ENCODE results near the gene HMSD. TPM values are rescaled to one million over a fixed set of nuclear protein-coding genes. Genes with fewer than 3 reads are reported as not detected.
"Not testable (repeated sequence)": the region's sequence is repeated elsewhere in the genome, so short reads cannot be mapped to it uniquely, and the experiment has no call there.

HMSD gene, protein sequence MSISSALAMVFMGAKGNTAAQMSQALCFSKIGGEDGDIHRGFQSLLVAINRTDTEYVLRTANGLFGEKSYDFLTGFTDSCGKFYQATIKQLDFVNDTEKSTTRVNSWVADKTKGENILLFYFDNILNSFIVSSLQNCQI
- total RNA-seq: 10 to 100 TPM in 1 of 2 donors, under 1 TPM in 1; 0.61 to 38.0 TPM

DNA sequence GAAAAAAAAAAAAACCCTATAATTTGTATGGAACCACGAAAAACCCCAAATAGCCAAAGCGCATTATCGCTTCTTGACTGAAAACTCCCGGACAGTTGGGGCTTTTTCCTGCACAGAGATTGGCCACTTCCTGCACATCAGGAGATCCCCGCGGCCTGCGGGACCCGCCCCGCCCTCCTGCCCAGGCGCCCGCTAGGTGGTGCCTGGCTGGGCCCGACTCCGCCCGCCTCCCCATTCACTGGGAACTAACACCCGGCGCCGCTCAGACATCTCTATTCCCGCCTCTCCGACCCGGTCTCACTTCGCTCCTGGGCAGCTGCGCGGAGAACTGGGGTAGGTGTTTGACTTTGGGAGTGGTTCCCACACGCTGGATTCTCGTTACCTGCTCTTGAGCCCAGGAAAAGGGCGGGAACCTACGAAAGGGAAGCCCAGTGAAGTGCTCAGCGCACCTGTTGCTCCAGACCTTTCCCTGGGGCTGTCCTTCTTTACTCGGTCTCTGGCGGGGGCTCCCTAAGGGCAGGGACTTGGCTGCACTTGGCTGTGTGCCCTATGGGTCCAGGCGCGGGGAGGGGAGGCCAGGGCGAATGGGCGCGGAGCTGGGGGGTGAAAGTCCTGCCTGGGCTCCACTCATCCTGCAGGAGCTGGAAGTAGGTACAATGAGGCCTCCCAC, at the start of gene HMSD:
HMSD (plus strand) TSS at position 234 of the 670 bp plus-strand sequence. CDS start 4,155 bp downstream, outside the sequence.
- Mint-ChIP-seq H3K36me3 (peaks cover 0 to 17% of the 10 kb centered on the region in 2 donors), H3K9me3 (peaks cover 5 to 6% of the 10 kb centered on the region in 2 donors), H3K27ac (peak within 1 kb of the TSS; percentile 77 to 88)
- ATAC-seq: peak; percentile 70 to 92
- DNase-seq (ENCODE audit: low spot score in 2 of 2): peak; percentile 64 to 69

DNA sequence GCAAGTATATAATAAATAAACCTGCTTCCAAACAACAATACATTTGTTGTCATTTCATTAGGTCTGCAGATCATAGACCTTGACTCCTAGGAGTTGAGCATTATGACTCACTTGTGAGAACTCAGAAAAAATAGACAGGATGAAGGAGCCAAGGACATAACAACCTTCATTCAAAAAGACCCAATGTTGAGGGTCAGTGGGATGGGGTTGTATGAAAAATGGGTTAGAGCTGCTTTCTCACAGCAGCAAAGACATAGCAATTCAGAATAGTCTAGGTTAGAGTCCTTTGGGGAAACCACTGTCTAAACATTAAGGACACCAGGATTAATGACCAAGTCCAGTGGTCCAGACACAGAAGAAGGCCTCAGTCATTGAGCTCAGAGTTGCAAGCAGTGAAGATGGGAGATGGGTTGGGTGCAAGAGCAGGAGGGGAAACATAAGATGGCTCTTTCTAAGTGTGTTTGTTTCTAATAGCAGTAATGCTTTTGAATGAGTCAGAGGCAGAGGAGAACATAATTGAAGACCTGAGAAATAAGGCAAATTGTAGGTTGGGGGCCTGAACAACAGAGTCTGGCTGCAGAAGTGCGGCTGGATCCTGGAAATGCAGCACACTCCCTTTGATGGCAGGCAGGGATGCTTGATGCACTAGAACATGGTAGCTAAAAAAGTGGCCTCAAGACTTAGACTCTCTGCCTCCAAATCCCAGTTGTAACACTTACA, 45.1 kb upstream of the HMSD start:
- H3K27ac Mint-ChIP-seq: no peak overlapping the region
- DNase-seq (ENCODE audit: low spot score in 2 of 2): no peak
- no peaks in the 10 kb centered on the region for H3K9me3 Mint-ChIP-seq
- ATAC-seq: no peak
- no peaks in the 10 kb centered on the region for H3K36me3 Mint-ChIP-seq

DNA sequence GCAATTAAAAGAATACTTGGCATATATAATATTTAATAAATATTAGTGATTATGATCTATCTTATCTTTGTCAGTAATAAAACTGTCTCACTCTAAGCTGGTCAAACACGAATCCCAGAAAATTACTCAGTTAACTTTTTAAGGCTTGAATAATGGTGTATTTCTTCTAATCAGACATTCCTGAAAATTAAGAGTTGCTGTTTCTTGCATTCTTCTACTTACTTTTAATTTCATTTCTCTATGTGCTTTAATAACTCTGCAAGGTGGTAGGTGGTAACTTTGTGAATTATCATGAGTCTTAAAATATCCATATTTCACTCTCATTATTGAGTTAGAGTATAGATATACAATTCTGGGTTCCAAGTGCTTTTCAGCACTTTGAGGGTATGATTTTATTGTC, 44.4 kb upstream of the HMSD start:
- H3K9me3 Mint-ChIP-seq: no peaks in the 10 kb centered on the region
- no peak overlapping the region for H3K27ac Mint-ChIP-seq
- H3K36me3 Mint-ChIP-seq: no peaks in the 10 kb centered on the region
- DNase-seq (ENCODE audit: low spot score in 2 of 2): no peak
- no peak for ATAC-seq

DNA sequence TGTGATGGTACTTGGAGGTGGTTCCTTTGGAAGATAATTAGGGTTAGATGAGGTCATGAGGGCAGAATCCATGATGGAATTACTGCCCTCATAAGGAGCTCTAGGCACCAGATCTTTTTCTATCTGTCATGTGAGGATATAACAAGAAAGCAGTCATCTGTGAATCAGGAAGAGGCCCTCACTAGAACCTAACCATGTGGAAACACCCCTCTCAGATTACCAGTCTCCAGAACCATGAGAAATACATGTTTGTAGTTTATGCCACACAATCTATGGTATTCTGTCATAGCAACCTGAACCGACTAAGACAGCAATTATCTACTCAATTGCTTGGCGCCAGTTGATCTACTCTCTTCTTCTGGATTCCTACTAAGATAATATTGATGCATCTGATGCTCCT, 43.7 kb upstream of the HMSD start:
- H3K9me3 Mint-ChIP-seq: no peaks in the 10 kb centered on the region
- no peak for DNase-seq (ENCODE audit: low spot score in 2 of 2)
- no peak for ATAC-seq
- H3K27ac Mint-ChIP-seq: no peak overlapping the region
- no peaks in the 10 kb centered on the region for H3K36me3 Mint-ChIP-seq

DNA sequence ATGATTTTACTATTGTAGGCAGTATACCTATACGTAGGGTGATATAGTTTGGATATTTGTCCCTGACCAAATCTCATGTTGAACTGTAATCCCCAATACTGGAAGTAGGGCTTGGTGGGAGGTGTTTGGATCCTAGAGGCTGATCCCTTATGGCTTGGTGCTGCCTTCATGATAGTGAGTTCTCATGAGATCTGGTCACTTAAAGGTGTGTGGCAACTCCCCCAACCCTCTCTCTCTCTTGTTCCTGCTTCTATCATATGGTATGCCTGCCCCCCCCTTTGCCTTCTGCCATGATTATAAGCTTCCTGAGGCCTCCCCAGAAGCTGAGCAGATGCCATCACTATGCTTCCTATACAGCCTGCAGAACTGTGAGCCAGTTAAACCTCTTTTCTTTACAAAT, 43.0 kb upstream of the HMSD start:
- ATAC-seq (no peak), DNase-seq (ENCODE audit: low spot score in 2 of 2) (no peak)
- Mint-ChIP-seq H3K9me3 (no peaks in the 10 kb centered on the region), H3K27ac (no peak overlapping the region), H3K36me3 (no peaks in the 10 kb centered on the region)

DNA sequence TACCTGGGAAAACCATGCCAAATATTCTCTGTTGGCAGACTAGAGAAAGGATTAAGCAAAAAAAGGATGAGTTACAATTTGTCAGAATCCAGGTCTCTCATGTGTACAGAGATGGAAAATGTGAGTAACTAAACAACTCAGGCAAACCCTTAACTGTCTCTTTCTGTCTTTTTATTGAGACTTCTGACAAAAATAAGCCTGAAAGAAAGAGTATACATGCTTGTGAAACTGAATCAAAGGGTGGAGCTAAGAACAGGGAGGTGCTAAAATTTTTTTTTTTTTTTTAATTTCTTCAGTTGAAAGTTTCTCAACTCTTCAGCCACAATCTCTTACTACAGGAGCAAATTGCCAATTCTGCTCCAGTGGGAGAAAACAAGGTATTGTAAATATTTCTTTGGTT, 41.4 kb upstream of the HMSD start, which contains the start of gene SERPINB10:
SERPINB10 (plus strand) TSS at position 295 of the 400 bp plus-strand sequence. CDS start 7,553 bp downstream, outside the sequence.
- ATAC-seq (peak in 1 of 2 donors; percentile 69), DNase-seq (ENCODE audit: low spot score in 2 of 2) (no peak)
- H3K9me3 Mint-ChIP-seq: no peaks in the 10 kb centered on the region
- no peaks in the 10 kb centered on the region for H3K36me3 Mint-ChIP-seq
- H3K27ac Mint-ChIP-seq: no peak within 1 kb of the TSS

DNA sequence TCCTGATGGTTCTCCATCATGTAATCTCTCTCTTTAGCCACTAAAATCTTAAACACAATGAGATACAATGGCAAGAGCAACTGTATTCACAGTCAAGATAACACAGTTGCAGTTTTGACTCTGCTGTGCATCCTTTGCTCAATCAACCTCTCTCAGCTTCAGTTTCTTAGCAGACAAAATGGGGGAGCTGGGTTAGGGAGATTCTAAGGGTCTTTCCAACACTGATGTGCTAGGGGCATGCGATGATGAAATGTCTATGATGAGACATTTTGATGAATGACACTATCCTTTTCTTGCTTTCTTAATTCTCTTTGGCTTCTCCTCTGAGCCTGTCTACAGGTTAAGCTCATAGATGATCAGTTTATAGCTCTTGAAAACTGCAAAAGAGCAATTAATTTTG, 40.2 kb upstream of the HMSD start:
- H3K27ac Mint-ChIP-seq: no peak overlapping the region
- H3K36me3 Mint-ChIP-seq: no peaks in the 10 kb centered on the region
- ATAC-seq (no peak), DNase-seq (ENCODE audit: low spot score in 2 of 2) (no peak)
- H3K9me3 Mint-ChIP-seq: no peaks in the 10 kb centered on the region

DNA sequence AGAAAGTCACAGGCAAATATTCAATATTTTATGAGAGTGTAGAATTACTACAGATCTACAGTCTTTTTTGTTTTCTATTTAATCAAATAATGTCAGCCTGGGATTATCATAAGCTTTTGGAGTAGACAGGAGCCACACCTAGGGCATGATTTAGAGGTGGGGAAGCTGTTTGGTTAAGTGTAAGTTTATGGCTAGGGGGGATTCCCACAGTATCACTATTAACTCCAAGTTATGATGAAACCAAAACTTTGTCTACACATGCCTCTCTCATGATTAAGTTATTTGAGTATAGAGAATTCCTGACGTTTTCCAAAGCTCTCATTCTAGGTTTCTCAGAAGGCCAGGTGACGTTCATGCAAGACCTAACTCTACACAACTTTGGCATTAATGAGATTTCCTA, 39.2 kb upstream of the HMSD start:
- H3K9me3 Mint-ChIP-seq: no peaks in the 10 kb centered on the region
- ATAC-seq: no peak

DNA sequence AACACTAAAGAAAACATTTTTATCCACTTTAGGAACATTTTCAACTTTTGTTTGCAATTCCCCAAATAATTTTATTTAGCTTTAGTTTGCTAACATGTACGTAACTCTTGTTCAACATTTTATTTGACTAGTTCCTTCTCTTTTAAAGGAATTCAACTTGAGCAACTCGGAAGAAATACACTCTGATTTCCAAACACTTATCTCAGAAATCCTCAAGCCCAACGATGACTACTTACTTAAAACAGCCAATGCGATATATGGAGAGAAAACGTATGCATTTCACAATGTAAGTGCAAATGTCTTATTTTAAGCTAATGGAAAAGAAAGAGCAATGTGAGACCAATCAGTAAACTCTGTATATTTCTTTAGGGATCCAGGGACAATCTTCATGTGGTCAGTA, 31.3 kb upstream of the HMSD start:
- DNase-seq (ENCODE audit: low spot score in 2 of 2) (no peak), ATAC-seq (no peak)
- H3K27ac Mint-ChIP-seq: no peak overlapping the region
- no peaks in the 10 kb centered on the region for H3K36me3 Mint-ChIP-seq
- H3K9me3 Mint-ChIP-seq: no peaks in the 10 kb centered on the region

More for the DNA sequence above, 39.2 kb upstream of the HMSD start:
- Mint-ChIP-seq H3K27ac (no peak overlapping the region), H3K36me3 (no peaks in the 10 kb centered on the region)
- no peak for DNase-seq (ENCODE audit: low spot score in 2 of 2)

DNA sequence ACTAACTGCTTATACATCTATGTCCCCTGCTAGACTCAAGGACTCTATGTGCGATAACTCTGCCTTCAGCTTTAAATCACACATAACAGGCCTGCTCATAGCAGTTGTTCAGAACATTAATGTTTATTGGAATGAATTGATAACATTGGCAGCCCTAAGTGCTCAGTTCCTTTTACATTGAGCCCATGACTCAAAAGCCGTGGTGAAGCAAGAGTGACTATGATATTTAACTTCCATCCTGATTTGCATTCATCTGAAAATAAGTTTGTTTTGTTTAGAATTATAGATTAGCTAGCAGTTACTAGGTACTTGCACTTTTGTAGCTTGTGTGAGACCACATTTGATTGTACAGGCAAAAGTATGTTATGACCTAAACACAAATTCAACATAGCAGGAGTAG, 27.1 kb upstream of the HMSD start:
- H3K27ac Mint-ChIP-seq: no peak overlapping the region
- H3K9me3 Mint-ChIP-seq: no peaks in the 10 kb centered on the region
- DNase-seq (ENCODE audit: low spot score in 2 of 2): no peak
- no peaks in the 10 kb centered on the region for H3K36me3 Mint-ChIP-seq
- ATAC-seq: no peak

DNA sequence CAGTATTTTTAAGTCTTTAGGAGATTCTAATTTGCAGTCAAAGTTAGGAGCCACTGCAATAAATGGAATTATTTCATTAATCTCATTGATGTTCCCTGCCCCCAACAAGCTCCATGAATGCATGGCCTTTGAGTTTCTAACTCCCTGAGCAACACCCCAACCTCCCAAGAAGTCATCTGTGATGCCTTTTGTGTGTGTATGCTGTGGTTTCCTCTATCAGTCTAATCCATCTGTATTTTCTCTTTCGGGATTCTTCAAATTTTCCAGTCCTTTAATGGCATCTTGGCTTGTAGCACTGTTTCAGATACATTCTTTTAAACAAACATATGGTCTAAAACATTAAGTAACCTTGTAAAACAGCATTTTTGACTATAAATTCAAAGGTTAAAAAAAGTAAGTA, 24.6 kb upstream of the HMSD start:
- Mint-ChIP-seq H3K36me3 (no peaks in the 10 kb centered on the region), H3K9me3 (no peaks in the 10 kb centered on the region), H3K27ac (no peak overlapping the region)
- ATAC-seq (no peak), DNase-seq (ENCODE audit: low spot score in 2 of 2) (no peak)

DNA sequence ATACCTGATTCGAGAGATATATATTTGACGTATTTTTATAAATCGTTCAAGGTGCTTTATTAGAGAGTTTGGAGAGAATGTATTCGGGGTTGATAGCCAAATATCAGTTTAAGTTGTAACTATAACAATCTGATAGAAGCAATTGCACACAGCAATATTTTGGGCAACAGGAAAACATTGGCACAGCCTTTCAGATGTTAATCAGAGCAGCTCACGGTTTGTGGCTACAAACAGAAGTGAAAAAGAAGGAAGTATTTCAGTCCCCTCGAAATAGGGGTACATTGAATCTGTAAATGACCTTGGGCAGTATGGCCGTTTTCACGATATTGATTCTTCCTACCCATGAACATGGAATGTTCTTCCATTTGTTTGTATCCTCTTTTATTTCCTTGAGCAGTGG, 20.8 kb upstream of the HMSD start:
- Mint-ChIP-seq H3K27ac (no peak overlapping the region), H3K9me3 (no peaks in the 10 kb centered on the region), H3K36me3 (no peaks in the 10 kb centered on the region)
- DNase-seq (ENCODE audit: low spot score in 2 of 2): no peak
- ATAC-seq: no peak

DNA sequence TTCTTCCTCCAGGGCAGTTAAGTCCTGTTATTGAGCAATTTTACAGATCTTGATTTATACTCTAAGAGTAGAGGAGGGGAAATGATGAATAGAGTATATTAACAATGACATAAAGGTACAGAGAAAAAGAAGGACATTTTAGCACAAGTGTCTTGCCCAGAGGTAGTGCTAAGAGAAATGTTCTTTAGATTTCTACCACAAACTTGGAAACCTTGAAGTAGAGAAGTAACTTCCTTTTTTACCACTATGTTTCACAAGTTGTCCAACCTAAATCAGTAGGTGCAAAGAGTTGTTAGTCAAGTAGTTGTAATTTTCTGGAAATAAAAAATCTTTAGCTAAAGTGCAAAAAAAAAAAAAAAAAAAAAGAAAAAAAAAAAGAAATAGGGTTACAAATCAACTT, 19.7 kb upstream of the HMSD start:
- H3K9me3 Mint-ChIP-seq; H3K27ac Mint-ChIP-seq; DNase-seq (ENCODE audit: low spot score in 2 of 2); ATAC-seq; H3K36me3 Mint-ChIP-seq: not testable (repeated sequence)

DNA sequence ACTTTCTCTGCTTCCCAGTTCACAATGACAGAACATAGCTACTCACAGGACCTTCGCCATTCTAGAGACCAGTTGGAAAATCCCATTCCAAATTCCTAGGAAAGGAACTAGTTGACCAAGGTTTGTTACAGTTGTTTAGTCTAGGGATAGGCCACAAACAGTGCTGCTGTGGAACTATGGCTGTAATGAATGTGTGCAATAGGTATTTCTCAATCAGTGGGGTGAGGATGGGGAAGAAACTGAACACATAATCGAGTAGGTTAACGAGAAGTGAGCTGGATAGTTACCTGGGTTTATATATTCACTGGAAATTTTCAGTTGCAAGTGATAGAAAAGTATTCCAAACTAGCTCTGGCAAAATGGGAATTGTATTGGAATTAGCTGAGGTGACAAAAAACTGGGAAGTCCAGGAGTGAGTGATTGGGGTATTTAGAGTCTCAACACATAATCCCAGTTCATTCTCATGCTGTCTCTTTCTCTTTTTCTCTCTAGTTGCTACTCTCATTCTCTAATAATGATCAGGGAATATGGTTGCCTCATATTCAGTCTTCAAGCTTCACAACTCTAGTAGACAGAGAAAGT, 18.2 kb upstream of the HMSD start:
- no peak for DNase-seq (ENCODE audit: low spot score in 2 of 2)
- ATAC-seq: no peak
- Mint-ChIP-seq H3K27ac (no peak overlapping the region), H3K36me3 (no peaks in the 10 kb centered on the region), H3K9me3 (no peaks in the 10 kb centered on the region)

DNA sequence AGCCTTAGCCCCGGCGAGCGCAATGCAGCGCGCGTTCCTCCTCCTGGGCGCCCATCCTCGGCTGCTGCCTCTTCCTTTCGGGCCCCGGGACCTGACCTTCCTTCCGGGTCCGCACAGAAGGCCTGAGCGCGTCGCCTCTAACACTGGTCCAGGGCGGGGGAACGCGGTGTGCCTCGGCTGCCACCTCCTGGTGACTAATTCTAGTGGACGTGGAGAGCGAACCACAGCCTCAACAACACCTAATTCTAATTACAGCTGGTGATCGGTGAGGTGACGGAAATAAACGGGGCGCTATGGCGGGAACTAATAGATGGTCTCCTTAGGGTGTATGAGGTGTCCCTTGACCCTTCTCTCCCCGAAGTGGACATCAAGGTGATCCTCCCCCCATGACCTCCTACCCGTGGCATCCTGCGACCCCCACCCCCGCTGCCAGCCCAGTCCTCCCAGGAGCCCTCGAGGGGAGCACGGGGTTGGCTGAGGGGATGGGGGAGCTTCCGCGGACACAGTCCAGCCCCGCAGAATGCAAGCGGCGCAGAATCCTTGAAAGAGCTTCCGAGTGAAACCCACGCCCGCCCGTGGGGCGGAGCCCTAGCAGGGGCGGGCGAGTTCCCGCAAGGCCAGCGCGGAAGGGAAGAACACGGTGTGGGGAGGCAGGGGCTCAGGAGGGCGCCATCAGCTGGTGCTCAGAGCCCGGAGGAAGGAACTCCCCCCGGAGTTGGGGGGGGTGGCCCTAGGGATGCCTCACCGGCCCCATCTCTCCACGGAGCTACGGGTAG, 12.8 kb upstream of the HMSD start:
- no peaks in the 10 kb centered on the region for H3K36me3 Mint-ChIP-seq
- H3K9me3 Mint-ChIP-seq: no peaks in the 10 kb centered on the region
- peak; percentile 56 to 60 for DNase-seq (ENCODE audit: low spot score in 2 of 2)
- peak; percentile 83 to 92 for ATAC-seq
- H3K27ac Mint-ChIP-seq: no peak overlapping the region

DNA sequence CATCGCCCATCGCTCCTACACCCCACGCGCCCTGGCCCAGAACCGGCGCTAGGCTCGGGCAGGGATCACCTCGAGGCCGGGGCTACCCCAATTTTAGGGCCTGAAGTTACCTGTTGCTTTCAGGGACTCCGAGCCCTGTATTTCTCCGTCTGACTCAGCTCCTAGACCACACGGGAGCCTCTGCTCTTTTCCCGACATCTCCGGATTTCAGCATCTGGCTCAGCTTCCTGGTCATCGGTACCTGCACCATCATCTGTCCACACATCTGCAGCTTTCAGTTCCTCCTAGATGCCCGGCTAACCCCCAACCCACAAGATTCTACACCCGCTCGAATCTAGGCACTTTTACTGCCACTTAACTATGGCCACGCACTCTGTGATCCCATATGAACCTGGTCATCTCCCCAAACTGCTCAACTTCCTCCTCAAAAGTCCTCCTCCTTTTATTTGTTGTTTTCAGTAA, 12.1 kb upstream of the HMSD start:
- Mint-ChIP-seq H3K27ac (no peak overlapping the region), H3K36me3 (no peaks in the 10 kb centered on the region), H3K9me3 (no peaks in the 10 kb centered on the region)
- DNase-seq (ENCODE audit: low spot score in 2 of 2) (no peak), ATAC-seq (no peak)

DNA sequence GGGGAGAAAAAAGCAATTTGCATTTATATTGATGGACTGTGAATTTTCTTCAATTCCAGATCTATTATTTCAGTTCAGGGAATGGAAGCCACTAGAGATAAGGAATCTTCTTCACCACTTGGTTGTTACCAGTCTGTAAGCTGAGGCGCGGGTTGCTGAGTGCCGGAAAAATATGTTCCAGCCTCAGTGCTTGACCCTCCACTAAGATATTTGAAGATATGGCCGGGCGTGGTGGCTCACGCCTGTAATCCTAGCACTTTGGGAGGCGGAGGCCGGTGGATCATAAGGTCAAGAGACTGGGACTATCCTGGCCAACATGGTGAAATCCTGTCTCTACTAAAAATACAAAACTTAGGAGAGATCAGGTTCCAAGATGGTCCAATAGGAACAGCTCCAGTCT, 9.1 kb upstream of the HMSD start:
- Mint-ChIP-seq H3K9me3 (no peaks in the 10 kb centered on the region), H3K27ac (no peak overlapping the region), H3K36me3 (peaks cover 0 to 6% of the 10 kb centered on the region in 2 donors)
- ATAC-seq (no peak), DNase-seq (ENCODE audit: low spot score in 2 of 2) (no peak)
